OCI-M1 (cell line): ENCODE measurements around the gene CAND2.
"Not testable (repeated sequence)": the region's sequence is repeated elsewhere in the genome, so short reads cannot be mapped to it uniquely, and the experiment has no call there.

Experiments used
- DNase-seq: peaks from one replicate; lab custom pipeline; 2025; lab: John Stamatoyannopoulos, UW

Gene CAND2

DNA sequence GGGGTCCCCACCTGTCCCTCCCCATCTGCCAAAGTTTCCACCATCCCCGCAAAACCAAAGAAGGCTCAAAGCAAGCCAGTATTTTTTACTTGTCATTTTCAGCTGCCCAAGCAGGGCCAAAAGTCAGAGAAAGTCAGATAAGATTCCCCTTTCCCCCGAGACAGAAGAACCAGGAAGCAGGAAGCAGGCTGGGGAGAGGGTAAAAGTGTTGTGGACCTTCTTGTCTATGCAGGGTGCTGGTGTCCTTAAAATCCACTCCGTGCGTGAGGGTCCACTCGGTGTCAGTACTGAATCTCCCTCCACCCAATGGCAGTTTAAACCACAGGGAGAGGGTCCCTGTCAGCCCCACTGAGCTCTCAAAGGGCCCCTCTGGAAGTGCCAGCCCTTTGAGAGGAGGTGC lies 65.1 kb downstream of the CAND2 start:
- DNase-seq = no peak

- no peak for DNase-seq
Observed at GRCh38 chr3:12862387-12862786, 65.9 kb downstream of the CAND2 start.

- no peak for DNase-seq
Observed at GRCh38 chr3:12865271-12865670, 68.8 kb downstream of the CAND2 start.

- DNase-seq = no peak
Observed at GRCh38 chr3:12866836-12867235, 70.4 kb downstream of the CAND2 start.

- DNase-seq = peak; percentile 95
Observed at GRCh38 chr3:12868039-12869034, 71.9 kb downstream of the CAND2 start.

- DNase-seq = no peak
Observed at GRCh38 chr3:12869035-12869621, 72.6 kb downstream of the CAND2 start.

- DNase-seq = no peak
Observed at GRCh38 chr3:12870942-12871341, 74.5 kb downstream of the CAND2 start.

DNA sequence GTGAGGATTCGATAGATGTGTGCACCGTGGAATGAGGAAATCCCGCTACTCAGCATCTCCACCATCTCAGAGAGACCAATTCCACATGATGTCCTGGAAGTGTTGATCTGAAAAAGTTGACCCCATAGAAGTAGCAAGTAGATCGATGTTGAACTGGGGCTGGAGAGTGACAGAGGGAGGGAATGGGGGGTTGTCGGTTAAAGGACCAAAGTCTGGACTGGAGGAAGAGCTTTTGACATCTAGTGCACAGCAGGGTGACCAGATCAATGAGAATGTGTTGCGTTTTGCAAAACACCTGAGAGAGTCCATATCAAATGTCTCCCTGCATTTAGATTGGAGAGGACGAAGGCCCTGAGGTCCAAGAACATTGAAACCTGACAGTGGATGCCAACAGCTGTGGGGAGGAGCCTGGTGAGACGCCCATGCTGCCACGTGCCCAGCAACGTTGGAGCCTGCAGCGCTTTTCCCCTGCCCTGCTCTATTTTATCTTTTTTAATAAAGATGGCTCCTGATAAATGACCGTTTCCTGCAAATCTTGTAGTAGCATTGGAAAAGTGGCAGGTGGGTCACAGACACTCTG lies 75.0 kb downstream of the CAND2 start:
- no peak for DNase-seq

DNA sequence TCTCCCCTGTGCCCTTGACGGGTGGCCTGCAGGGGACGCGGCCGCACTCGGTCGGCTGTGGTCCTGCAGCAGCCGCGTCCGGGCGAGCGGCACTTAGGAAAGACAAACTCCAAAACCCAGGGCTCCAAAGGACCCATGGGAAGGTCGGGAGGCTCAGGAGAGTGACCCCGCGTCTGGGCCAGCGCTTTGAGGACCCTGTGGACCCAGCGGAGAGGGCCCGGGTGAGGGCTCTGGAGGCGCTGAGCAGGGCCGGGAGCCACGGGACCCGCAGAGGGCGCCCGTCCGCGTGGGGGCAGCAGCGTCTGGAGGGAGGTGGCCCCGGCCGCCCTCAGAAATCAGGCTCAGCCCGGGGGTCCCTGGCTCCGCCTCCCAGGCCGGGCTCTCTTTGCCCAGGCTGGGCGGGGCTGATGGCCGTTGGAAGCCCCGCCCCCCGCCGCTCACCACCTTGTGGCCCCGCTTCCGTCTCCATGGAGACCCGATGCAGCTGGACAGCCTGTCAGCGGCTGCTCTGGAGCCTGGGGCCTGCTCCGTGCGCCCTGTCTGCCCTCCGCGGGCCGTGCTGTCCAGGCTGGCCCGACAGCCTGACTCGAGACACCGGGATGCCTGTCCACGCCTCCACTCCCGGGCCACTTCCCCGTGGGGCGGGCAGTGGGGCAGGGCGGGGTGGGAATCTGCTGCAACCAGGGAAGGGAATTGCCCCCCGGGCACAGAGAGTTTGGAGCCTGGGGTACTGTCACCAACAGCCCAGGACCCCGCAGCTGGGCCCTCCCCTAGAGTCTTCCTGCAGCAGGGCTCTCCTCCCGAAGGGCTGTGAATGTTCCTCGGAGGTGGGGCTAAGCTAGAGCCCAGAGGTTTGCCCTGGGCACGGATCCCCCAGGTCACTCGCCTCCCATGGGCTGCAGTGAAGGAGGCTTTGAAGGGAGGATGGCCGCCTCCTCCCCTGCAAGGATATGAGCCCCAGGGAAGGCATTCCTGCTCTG lies 79.7 kb downstream of the CAND2 start:
- no peak for DNase-seq

DNA sequence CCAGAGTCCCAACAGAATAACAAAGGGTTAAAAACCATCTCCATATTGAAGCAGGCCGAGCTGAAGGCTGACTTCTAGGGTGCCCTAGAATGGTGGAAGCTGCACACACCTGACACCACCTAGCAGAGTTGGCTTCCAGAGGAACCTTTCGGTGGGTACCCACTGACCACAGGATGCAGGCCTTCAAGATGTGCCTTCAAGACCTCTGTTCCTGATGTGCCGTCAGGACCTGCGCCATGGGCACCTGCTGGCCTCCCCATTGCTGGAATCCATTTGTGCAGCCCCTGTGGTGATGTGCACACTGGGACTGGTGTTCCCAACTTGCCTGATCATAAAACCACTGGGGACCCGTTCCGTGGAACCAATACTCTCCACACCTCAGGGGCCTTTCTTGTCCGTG lies 80.6 kb downstream of the CAND2 start:
- no peak for DNase-seq

DNA sequence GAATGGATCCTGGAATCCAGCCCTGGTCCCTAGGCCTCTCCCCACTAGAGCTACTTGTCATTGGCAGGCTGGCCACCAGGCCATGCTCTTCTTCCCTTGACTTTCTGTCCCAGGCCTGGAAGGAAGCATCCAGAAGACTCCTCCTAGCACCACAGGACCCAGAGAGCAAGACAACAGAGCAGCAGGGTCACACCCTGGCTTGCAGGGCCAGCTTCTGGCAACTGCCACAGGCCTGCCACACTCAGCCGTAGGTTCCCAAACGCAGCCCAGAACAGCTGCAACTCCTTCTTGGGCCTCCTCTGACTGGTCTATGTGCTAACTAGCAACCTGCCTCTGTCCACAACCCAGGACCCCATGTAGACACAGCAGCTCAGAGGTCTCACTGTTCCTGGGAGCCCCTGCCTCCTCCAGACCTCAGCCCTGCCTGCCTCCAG lies 81.7 kb downstream of the CAND2 start:
- no peak for DNase-seq

GRCh38 chr3:12878758-12879157 lies 82.3 kb downstream of the CAND2 start:
- DNase-seq = peak; percentile 88

DNA sequence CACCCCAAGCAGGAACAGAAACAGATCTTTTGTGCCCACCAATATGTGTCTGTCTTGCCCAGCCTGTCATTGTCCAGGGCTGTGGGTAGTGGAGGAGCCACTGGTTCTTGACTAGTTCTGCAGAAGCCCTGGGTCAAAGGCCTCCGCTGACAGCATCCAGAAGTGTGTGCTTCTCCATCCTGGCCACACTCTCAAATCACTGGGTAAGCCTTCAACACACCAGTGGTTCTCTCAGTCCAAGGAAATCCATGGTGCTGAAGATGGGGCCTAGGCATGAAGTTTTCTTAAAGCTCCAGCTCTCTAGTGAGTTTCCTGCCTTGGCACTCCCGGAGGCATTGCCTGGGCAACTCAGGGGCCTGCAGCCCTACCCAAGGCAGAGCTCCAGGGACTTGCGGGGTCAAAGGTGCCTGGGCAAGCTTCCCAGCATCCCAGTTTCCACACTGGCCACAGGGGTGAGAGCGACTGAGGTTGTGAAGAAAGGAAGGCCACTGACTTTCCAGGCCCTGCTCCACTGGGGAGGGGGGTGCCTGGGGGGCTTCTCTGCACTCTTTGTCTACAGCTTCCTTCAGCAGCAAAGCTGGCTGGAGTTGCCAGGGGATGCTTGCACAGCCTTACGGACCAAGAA lies 82.8 kb downstream of the CAND2 start:
- peak; percentile 65 for DNase-seq

DNA sequence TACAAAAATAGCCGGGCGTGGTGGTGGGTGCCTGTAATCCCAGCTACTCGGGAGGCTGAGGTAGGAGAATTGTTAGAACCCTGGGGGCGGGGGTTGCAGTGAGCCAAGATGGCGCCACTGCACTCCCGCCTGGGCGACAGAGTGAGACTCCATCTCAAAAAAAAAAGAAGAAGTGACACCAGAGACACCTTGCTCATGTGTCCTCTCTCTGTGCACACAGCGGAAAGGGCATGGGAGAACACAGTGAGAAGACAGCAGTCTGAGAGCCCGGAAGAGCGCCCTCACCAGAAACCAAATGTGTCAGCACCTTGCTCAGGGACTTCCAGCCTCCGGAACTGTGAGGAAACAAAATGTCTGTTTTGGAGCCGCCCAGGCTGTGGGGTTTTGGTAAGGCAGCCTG lies 85.4 kb downstream of the CAND2 start:
- DNase-seq = not testable (repeated sequence)

- no peak for DNase-seq
Observed at GRCh38 chr3:12882336-12883310, 86.1 kb downstream of the CAND2 start.

DNA sequence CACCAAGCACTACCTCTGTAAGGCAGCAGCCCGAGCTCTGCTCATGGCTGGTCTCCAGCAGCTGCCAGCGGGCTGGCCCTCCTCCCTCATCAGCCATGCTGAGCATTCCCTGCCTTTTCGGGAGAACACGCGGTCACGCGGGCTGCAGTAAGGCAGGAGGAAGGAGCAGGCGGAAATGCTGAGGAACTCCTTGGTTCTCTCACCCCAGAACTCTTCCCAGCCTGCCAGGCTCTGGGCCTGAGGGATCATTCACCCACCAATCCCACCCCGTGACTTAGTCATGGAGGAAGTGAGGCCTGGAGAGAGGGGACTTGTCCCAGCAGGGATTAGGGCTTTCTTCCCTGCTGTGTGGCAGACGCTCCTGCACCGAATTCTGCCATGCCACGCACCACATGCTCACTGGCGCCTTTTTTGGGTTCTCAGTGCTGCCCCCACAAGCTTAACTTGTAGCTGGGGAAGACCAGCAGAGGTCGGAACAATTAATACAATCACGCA lies 87.8 kb downstream of the CAND2 start:
- DNase-seq = no peak
